ENCODE results near the gene HMGCS1.
"Not testable (repeated sequence)": the region's sequence is repeated elsewhere in the genome, so short reads cannot be mapped to it uniquely, and the experiment has no call there.

The HMGCS1 gene

GRCh38 chr5:43313035-43313853 lies at the start of gene HMGCS1:
HMGCS1 (minus strand) TSS chr5:43313412; CDS start chr5:43298965, 14,447 bp downstream.
- peak; percentile 74 to 99 (median 98) for DNase-seq

GRCh38 chr5:43358726-43359125 lies 45.5 kb upstream of the HMGCS1 start:
- DNase-seq, result no peak

GRCh38 chr5:43358301-43358700 lies 45.1 kb upstream of the HMGCS1 start:
- no peak for DNase-seq

- no peak for DNase-seq
Observed at GRCh38 chr5:43357878-43358281, 44.7 kb upstream of the HMGCS1 start.

- no peak for DNase-seq
Observed at GRCh38 chr5:43357067-43357466, 43.9 kb upstream of the HMGCS1 start.

- no peak for DNase-seq
Observed at GRCh38 chr5:43354774-43355173, 41.6 kb upstream of the HMGCS1 start.

GRCh38 chr5:43353668-43354067 lies 40.5 kb upstream of the HMGCS1 start:
- no peak for DNase-seq

GRCh38 chr5:43352915-43353314 lies 39.7 kb upstream of the HMGCS1 start:
- no peak for DNase-seq

GRCh38 chr5:43352131-43352530 lies 38.9 kb upstream of the HMGCS1 start:
- DNase-seq, result no peak

- DNase-seq, result no peak
Observed at GRCh38 chr5:43348861-43349363, 35.7 kb upstream of the HMGCS1 start.

- DNase-seq, result no peak
Observed at GRCh38 chr5:43348207-43348606, 35.0 kb upstream of the HMGCS1 start.

- DNase-seq, result no peak
Observed at GRCh38 chr5:43338862-43339261, 25.6 kb upstream of the HMGCS1 start.

GRCh38 chr5:43336159-43336558 lies 22.9 kb upstream of the HMGCS1 start:
- no peak for DNase-seq

GRCh38 chr5:43335681-43336080 lies 22.5 kb upstream of the HMGCS1 start:
- no peak for DNase-seq

- DNase-seq, result no peak
Observed at GRCh38 chr5:43332401-43332800, 19.2 kb upstream of the HMGCS1 start.

GRCh38 chr5:43325624-43326023 lies 12.4 kb upstream of the HMGCS1 start:
- not testable (repeated sequence) for DNase-seq

GRCh38 chr5:43323488-43323887 lies 10.3 kb upstream of the HMGCS1 start:
- not testable (repeated sequence) for DNase-seq

- DNase-seq, result no peak
Observed at GRCh38 chr5:43320846-43321245, 7.6 kb upstream of the HMGCS1 start.

GRCh38 chr5:43316421-43316820 lies 3.2 kb upstream of the HMGCS1 start:
- no peak for DNase-seq

- no peak for DNase-seq
Observed at GRCh38 chr5:43315682-43316081, 2.5 kb upstream of the HMGCS1 start.

- peak in 1 of 51 donors; percentile 11 for DNase-seq
Observed at GRCh38 chr5:43315263-43315662, 2.1 kb upstream of the HMGCS1 start.

GRCh38 chr5:43314724-43315123 lies 1.5 kb upstream of the HMGCS1 start:
- DNase-seq, result no peak

- peak in 12 of 51 donors; percentile 1 to 56 (median 12) for DNase-seq
Observed at GRCh38 chr5:43313854-43314457, 744 bp upstream of the HMGCS1 start.
